GM12865 (cell line): ENCODE measurements around the gene EXOC4.

Experiments
- DNase-seq: peaks from one replicate; pipeline ENCODE4 v3.0.0; 2010; ENCODE audit warnings: low read depth
- H3K4me3 ChIP-seq: 2 replicates; pipeline ENCODE4 v1.5.1; 2011; ENCODE audit warnings: mild to moderate bottlenecking, low read depth, low read length, control low read depth
- CTCF ChIP-seq: IDR thresholded peaks from 2 replicates; pipeline ENCODE4 v1.5.1; 2011; ENCODE audit warnings: low read length, control low read depth, low read depth, inconsistent platforms; ENCODE audit not compliant: insufficient read depth; ENCODE audit errors: missing control alignments

The EXOC4 gene

GRCh38 chr7:133481676-133482075 lies 228.8 kb downstream of the EXOC4 start:
- no peak for TF ChIP-seq CTCF
- no peak overlapping the region for H3K4me3 ChIP-seq
- DNase-seq = no peak

- TF ChIP-seq CTCF = no peak
- DNase-seq = no peak
- no peak overlapping the region for H3K4me3 ChIP-seq
Observed at GRCh38 chr7:133482599-133482998, 229.7 kb downstream of the EXOC4 start.

- DNase-seq = no peak
- no peak overlapping the region for H3K4me3 ChIP-seq
Observed at GRCh38 chr7:133484086-133484485, 231.2 kb downstream of the EXOC4 start.

GRCh38 chr7:133489906-133490305 lies 237.0 kb downstream of the EXOC4 start:
- no peak for DNase-seq
- no peak for TF ChIP-seq CTCF
- H3K4me3 ChIP-seq = no peak overlapping the region

More at GRCh38 chr7:133484086-133484485, 231.2 kb downstream of the EXOC4 start:
- TF ChIP-seq CTCF = no peak

GRCh38 chr7:133491201-133491691 lies 238.4 kb downstream of the EXOC4 start:
- DNase-seq = no peak
- TF ChIP-seq CTCF = no peak
- no peak overlapping the region for H3K4me3 ChIP-seq

GRCh38 chr7:133491846-133492652 lies 239.2 kb downstream of the EXOC4 start:
- H3K4me3 ChIP-seq = no peak overlapping the region
- DNase-seq = no peak
- no peak for TF ChIP-seq CTCF
